GM12873 (cell line): Measurements from ENCODE around the gene EIF4EBP2.

Source experiments
- CTCF ChIP-seq: IDR thresholded peaks from 2 replicates; pipeline ENCODE4 v1.5.1; 2012; ENCODE audit warnings: low read depth, mild to moderate bottlenecking, moderate library complexity, low read length, control low read depth; ENCODE audit not compliant: insufficient read depth; ENCODE audit errors: missing control alignments

Gene EIF4EBP2

GRCh38 chr10:70459061-70459773 lies 55.3 kb downstream of the EIF4EBP2 start:
- no peak for TF ChIP-seq CTCF

- no peak for TF ChIP-seq CTCF
These were observed 56.0 kb downstream of the EIF4EBP2 start for GRCh38 chr10:70459774-70460490.

GRCh38 chr10:70461397-70462348 lies 57.7 kb downstream of the EIF4EBP2 start:
- TF ChIP-seq CTCF: peak; percentile 95

GRCh38 chr10:70462349-70462984 lies 58.5 kb downstream of the EIF4EBP2 start:
- TF ChIP-seq CTCF: no peak

GRCh38 chr10:70465278-70465677 lies 61.3 kb downstream of the EIF4EBP2 start:
- TF ChIP-seq CTCF: no peak

DNA sequence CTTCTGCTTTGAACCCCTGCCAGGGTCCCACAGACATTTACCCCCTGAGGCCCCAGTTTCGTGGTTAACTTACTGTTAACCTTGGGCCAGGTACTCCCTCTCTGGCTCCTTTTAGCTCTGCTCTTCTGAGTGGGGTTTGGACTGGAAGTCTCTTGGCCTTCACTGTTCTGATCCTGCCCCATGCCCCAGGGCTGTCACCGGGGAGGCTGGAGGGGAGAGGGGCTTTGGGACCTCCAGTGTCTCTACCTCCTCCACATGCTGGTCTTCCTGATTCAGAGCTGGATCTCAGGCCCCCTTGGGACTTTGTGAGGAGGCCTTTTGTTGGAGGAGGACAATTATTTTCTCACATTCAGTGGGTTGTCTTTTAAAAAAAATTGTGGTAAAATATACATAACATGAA lies 61.9 kb downstream of the EIF4EBP2 start:
- no peak for TF ChIP-seq CTCF
